Transverse colon (tissue), 3 donors: Measurements from ENCODE around the gene PLEKHA6.

Source experiments
- EP300 ChIP-seq: sonication (generic); formaldehyde crosslinking; IDR thresholded peaks from one replicate; pipeline ENCODE4 v1.6.1; 2017; ENCODE audit warnings: antibody characterized with exemption, low read depth
- POLR2AphosphoS5 ChIP-seq, 3 donors: sonication (generic); formaldehyde crosslinking; IDR thresholded peaks; one replicate each; pipeline ENCODE4 v1.6.1; 2016; ENCODE audit warnings: antibody characterized with exemption in 3 of 3

DNA sequence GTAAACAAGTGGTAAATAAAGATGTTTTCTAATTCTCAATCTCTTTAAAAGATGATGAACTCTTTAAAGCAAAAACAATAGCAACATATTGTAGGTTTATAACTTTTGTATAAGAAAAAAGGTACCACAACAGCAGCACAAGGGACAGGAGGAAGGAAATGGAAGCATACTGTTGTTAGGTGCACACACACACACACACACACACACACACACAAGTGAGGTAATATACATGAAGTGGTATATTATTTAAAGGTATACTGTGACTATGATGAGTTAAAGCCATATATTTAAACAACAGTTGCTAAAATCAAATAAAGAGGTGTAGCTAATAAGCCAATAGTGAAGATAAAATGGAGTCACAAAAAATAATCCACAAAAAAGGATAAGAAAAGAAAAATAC lies 31.9 kb upstream of the PLEKHA6 start:
- TF ChIP-seq EP300 (no peak), POLR2AphosphoS5 (IDR thresholded peaks at IDR 0.05) (no peak)
